Panc1 (cell line): ENCODE data around the gene NAA25.

ENCODE experiments used
- POLR2AphosphoS5 ChIP-seq: IDR thresholded peaks from 2 replicates; pipeline ENCODE4 v1.6.1; 2012; ENCODE audit warnings: mild to moderate bottlenecking, low read depth, low read length, moderate library complexity
- SIN3A ChIP-seq: IDR thresholded peaks from 2 replicates; pipeline ENCODE4 v1.6.1; 2012; ENCODE audit warnings: low read depth, mild to moderate bottlenecking, low read length, moderate library complexity, borderline replicate concordance; ENCODE audit not compliant: insufficient read depth
- TF ChIP-seq, protein P1 (sequence below): fragments of 450-650 bp; IDR thresholded peaks from 2 replicates; pipeline ENCODE4 v1.5.1; 2017; ENCODE audit warnings: mild to moderate bottlenecking

DNA sequence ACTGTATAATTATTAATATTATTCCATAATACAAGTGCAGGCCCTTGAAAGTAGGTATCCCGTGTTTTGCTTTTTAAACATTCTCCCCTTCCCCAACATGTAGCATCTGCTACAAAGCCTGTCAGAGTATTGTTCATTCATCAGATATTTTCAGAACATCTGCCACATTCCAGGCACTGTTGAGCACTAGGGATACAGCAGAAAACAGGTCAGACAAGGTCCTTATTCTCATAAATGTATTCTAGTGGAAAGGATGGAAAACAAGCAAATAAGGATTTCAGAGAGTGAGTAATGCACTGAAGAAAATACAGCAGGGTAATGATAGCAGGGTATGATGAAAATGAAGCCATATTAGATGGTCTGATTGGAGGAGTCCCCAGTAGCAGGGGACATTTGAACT is 91.5 kb downstream of the NAA25 start:
- no peak for TF ChIP-seq POLR2AphosphoS5
- TF ChIP-seq, protein P1, sequence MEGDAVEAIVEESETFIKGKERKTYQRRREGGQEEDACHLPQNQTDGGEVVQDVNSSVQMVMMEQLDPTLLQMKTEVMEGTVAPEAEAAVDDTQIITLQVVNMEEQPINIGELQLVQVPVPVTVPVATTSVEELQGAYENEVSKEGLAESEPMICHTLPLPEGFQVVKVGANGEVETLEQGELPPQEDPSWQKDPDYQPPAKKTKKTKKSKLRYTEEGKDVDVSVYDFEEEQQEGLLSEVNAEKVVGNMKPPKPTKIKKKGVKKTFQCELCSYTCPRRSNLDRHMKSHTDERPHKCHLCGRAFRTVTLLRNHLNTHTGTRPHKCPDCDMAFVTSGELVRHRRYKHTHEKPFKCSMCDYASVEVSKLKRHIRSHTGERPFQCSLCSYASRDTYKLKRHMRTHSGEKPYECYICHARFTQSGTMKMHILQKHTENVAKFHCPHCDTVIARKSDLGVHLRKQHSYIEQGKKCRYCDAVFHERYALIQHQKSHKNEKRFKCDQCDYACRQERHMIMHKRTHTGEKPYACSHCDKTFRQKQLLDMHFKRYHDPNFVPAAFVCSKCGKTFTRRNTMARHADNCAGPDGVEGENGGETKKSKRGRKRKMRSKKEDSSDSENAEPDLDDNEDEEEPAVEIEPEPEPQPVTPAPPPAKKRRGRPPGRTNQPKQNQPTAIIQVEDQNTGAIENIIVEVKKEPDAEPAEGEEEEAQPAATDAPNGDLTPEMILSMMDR = no peak
- TF ChIP-seq SIN3A = no peak
